Anterior cingulate cortex (tissue), 58 donors: ENCODE results near the gene FAS.
"Not testable (repeated sequence)": the region's sequence is repeated elsewhere in the genome, so short reads cannot be mapped to it uniquely, and the experiment has no call there.

Experiments used
- DNase-seq, 58 donors: peaks; one replicate each; lab custom pipeline; 2025; lab: John Stamatoyannopoulos, UW

The FAS gene

GRCh38 chr10:88991161-88991898 lies 732 bp downstream of the FAS start:
- peak in 37 of 58 donors; percentile 9 to 59 (median 31) for DNase-seq

GRCh38 chr10:88991899-88992320 lies 1.3 kb downstream of the FAS start:
- DNase-seq: no peak

GRCh38 chr10:88992921-88993524 lies 2.4 kb downstream of the FAS start:
- peak in 3 of 58 donors; percentile 4 to 31 (median 18) for DNase-seq

DNA sequence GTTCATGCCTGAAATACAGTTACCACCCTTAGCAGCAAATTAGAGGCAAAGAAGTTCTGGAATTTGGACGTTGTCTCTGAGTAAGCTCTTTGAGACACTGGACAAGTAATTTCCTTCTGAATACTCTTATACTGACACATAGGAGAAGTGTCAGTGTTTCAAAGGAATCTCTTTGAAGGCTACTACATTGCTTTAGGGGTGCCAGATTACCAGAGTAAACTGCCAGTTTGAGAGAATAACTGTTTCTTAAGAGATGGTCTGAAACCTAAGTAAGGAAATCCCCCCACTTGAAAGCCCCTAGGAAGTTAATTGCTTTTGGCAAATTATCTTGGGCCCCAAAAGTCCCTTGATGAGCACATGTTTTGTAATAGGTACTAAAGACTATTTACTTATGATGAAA lies 3.4 kb downstream of the FAS start:
- DNase-seq: no peak

GRCh38 chr10:88995156-88995876 lies 4.7 kb downstream of the FAS start:
- no peak for DNase-seq

- DNase-seq: no peak
These were observed 6.3 kb downstream of the FAS start for GRCh38 chr10:88996927-88997326.

GRCh38 chr10:88999625-89000024 lies 9.0 kb downstream of the FAS start:
- no peak for DNase-seq

DNA sequence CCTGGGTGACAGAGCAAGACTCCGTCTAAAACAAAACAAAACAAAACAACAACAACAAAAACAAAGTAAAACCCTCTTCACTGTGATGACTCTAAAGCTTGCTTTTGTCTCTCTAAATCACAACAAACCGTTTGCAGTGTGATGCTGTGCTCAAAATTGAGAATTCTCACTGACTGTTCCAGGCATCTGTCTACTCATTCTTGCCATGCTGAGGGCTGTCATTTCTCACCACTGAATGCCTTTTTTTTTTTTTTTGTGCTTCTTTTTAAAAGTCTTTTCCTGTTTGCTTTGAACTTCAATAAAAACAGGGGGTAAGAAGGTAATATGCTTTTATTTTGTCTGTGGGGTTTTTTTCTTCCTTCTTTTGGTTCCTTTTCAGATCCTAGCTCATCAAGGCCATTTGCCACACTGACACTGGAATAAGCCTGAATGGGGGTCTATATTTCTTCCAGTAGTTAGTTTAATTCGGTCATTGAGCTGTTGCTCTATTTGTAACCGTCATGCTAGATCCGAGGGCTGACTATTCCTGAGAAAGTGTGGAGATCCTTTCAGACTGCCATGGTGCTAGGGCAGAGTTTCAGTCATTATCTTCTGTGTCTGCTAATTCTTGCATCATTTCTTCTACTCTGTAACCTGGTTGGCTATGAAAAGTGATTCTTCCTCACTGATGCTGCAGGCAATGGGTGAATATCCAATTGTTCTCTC lies 10.6 kb downstream of the FAS start:
- DNase-seq: no peak

DNA sequence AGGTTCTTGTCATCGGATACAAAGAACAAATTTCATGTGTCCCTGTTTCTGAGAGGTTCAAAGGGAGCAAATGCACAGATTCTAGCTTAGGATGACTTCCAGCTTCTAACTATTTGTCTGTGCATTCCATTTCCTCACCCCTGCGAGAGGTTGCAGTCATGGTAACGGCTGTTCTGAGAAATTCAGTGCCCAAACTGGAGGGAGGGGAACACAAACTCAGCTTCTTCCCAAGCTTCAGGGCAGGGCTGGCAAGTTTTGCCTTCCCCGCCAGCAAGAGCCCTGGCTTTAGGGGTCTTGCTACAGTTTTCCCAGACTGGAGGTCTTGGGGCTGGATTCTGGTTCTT lies 11.1 kb downstream of the FAS start:
- DNase-seq: no peak

DNA sequence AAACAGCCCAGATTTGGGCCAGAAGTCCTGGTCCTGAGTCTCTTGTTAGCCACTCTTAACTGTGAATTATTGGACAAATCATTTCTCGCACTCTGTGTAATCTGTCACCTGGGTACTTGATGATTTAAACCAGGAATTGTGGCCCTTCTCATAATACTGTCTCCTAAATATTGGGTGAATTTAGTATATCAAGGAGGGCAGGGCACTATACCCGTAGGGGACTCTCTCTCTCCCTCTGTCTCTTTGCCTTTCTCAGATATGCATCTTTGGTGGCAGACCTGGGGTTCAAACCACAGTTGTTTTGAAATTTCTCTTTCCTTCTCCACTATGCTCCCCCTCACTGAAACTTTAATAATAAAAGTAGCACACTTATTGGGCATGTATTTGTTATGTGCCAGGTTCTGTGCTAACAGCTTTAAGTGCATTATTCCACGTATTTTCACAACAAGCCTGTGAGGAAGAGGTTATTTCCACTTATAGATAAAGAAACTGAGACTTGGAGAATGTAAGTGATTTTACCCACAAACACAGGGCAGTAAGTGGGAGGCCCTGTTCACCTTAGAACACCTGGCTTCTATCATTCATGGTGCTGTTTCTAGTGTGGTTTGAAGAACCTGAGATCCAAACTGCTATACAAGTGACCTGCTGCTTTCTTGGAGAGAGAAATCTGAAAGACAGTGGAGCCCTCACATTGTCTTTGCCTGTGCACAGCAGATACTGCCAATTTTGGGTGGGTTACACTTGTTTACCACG lies 11.8 kb downstream of the FAS start:
- DNase-seq: no peak

DNA sequence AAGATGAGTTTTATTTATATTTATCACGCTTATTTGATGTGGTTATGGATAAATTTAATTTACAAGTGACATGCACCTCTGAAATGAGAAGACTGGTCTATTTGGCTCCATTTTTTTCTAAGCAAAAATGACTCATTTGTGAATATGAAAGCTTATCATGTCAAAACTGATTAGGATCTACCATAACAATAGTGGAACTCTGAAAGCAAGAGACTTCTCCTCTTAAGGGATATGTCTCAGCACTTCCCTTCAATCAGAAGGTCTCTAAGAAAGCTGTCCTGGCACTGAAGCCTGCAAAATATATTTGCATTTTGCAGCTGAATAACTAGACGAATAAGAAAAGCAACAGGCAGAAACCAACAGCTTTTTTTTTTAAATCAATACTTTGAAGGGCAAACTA lies 12.7 kb downstream of the FAS start:
- DNase-seq: no peak

DNA sequence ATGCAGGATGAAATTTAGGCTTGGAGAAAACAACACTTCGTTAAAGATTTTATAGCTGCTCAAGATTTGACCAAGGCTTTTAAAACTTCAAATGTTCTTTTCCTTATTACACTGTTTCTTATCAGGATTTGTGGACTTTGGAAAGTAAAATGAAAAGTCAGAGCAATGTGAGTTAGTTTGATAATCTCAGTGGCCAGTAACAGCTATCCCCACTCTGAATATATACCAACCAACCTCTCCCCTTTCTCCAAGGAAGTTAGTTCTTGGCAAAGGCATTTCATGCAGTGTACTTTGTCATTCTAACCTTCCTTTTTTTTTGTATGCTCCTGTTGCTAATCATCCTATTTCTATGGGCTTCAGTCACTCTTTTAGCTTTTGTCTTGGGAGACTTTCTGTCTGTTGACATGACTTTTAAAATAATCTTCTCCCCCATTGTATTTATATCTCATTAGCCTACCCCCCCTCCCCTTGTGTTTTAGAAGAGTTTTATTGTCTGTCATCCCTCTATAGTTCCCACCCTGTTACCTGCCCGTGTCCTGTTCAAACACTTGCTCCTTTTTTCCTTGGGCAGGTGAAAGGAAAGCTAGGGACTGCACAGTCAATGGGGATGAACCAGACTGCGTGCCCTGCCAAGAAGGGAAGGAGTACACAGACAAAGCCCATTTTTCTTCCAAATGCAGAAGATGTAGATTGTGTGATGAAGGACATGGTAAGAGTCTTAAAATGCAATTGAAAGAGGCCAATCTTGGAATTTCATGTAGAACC lies 16.7 kb downstream of the FAS start:
- no peak for DNase-seq

DNA sequence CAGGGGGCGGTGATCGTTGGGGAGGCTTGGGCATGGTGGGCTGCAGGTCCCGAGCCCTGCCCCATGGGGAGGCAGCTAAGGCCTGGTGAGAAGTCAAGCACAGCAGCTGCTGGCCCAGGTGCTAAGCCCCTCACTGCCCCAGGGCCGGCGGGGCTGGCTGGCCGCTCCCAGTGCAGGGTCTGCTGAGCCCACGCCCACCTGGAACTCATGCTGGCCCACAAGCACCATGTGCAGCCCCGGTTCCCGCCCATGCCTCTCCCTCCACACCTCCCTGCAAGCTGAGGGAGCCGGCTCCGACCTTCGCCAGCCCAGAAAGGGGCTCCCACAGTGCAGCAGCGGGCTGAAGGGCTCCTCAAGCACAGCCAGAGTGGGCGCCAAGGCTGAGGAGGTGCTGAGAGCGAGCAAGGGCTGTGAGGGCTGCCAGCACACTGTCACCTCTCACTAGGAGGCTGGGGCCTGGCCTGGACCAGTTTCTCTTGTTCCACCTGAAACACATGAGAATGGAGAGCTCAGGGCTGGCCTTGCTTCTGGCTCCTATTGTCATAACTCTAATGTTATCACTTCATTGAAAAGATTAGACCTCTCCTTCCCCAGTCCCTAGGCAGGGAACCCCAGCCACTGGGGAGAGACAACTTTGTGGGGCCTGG lies 28.2 kb downstream of the FAS start:
- DNase-seq: peak in 1 of 58 donors; percentile 3

DNA sequence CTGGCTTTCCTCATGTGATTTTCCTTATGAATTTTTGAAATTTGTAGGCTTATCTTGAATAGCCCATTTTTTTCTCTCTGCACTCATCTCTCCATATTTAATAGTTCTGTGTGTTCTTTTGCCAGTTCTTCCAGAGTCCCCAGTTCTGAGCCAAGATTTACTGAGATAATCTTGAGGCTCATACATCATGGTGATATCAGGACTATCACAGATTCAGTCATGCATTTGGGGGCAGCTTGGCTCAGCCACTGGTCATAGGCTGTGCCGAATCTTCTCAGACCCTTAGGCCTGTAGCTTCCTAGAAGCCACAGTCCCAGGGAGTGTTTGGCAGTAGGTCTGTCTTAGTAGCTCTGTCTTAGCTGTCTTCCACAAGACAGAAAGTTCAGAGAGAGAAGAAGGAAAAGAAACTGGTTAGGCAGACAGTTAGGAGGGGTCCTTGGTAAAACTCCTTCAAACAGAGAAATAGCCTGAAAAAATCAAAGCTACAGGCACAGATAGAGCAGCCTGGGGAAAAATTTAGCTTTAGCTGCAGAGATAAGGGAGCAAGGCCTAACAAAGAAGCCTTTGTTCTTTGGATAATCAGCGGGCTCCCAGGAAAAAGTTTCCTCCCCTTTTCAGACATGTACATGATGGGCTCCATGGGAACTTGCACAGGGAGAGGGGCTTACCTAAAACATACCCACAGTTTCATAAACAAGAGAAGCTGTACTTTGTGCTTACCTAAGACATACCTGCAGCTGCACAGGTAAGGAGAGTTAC lies 29.1 kb downstream of the FAS start:
- no peak for DNase-seq

- DNase-seq: not testable (repeated sequence)
These were observed 30.9 kb downstream of the FAS start for GRCh38 chr10:89021526-89021925.

DNA sequence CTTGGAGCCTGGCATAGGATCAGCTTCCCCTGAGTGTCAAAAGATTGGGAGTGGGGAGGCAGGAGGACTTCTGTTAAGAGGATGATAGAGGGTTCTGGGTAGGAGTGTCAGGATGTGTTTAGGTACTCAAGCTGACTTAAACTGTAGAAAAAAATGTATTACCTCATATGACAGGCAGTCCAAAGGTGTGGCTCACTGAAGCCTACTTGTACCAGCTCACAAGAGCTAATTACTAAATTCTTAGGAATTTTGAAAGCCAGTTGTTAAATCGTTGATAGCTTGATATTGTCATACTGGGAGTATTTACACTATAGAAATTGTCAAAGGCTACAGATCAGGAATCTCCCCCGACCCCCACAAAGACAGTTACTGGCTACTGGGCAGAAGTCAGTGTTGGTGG lies 32.1 kb downstream of the FAS start:
- no peak for DNase-seq

GRCh38 chr10:89025453-89025852 lies 34.9 kb downstream of the FAS start:
- DNase-seq: no peak

GRCh38 chr10:89029181-89029580 lies 38.6 kb downstream of the FAS start:
- DNase-seq: no peak
